ENCODE measurements around the gene IL4I1. TPM values are rescaled to one million over a fixed set of nuclear protein-coding genes. Genes with fewer than 3 reads are reported as not detected.

Gene IL4I1
- polyA plus RNA-seq, 3 donors, result 3.2 to 3.5 (median 3.2) TPM

GRCh38 chr19:49895566-49896297, 955 bp downstream of the IL4I1 start:
- DNase-seq (ENCODE audit: low read depth in 3 of 3, low spot score in 2 of 3), result no peak

GRCh38 chr19:49894879-49895565, 1.7 kb downstream of the IL4I1 start:
- no peak for DNase-seq (ENCODE audit: low read depth in 3 of 3, low spot score in 2 of 3)

- no peak for DNase-seq (ENCODE audit: low read depth in 3 of 3, low spot score in 2 of 3)
Observed at GRCh38 chr19:49894011-49894664, 2.5 kb downstream of the IL4I1 start.

- no peak for DNase-seq (ENCODE audit: low read depth in 3 of 3, low spot score in 2 of 3)
Observed at GRCh38 chr19:49892716-49893115, 4.0 kb downstream of the IL4I1 start.

GRCh38 chr19:49891393-49891792, 5.3 kb downstream of the IL4I1 start:
- no peak for DNase-seq (ENCODE audit: low read depth in 3 of 3, low spot score in 2 of 3)

GRCh38 chr19:49890349-49891311, 6.1 kb downstream of the IL4I1 start:
- no peak for DNase-seq (ENCODE audit: low read depth in 3 of 3, low spot score in 2 of 3)

GRCh38 chr19:49889687-49890348, 6.9 kb downstream of the IL4I1 start:
- peak in 1 of 3 donors; percentile 61 for DNase-seq (ENCODE audit: low read depth in 3 of 3, low spot score in 2 of 3)

GRCh38 chr19:49889038-49889686, 7.5 kb downstream of the IL4I1 start:
- DNase-seq (ENCODE audit: low read depth in 3 of 3, low spot score in 2 of 3), result no peak

- DNase-seq (ENCODE audit: low read depth in 3 of 3, low spot score in 2 of 3), result no peak
Observed at GRCh38 chr19:49888510-49888824, 8.2 kb downstream of the IL4I1 start.

GRCh38 chr19:49887665-49888509, 8.8 kb downstream of the IL4I1 start:
- no peak for DNase-seq (ENCODE audit: low read depth in 3 of 3, low spot score in 2 of 3)

- DNase-seq (ENCODE audit: low read depth in 3 of 3, low spot score in 2 of 3), result no peak
Observed at GRCh38 chr19:49887037-49887664, 9.5 kb downstream of the IL4I1 start.

- DNase-seq (ENCODE audit: low read depth in 3 of 3, low spot score in 2 of 3), result no peak
Observed at GRCh38 chr19:49884760-49885159, 11.9 kb downstream of the IL4I1 start.

- no peak for DNase-seq (ENCODE audit: low read depth in 3 of 3, low spot score in 2 of 3)
Observed at GRCh38 chr19:49884109-49884508, 12.6 kb downstream of the IL4I1 start.

- no peak for DNase-seq (ENCODE audit: low read depth in 3 of 3, low spot score in 2 of 3)
Observed at GRCh38 chr19:49883094-49883493, 13.6 kb downstream of the IL4I1 start.

- no peak for DNase-seq (ENCODE audit: low read depth in 3 of 3, low spot score in 2 of 3)
Observed at GRCh38 chr19:49882643-49883042, 14.0 kb downstream of the IL4I1 start.

- DNase-seq (ENCODE audit: low read depth in 3 of 3, low spot score in 2 of 3), result no peak
Observed at GRCh38 chr19:49881672-49882394, 14.9 kb downstream of the IL4I1 start.

- no peak for DNase-seq (ENCODE audit: low read depth in 3 of 3, low spot score in 2 of 3)
Observed at GRCh38 chr19:49881186-49881585, 15.5 kb downstream of the IL4I1 start.

All from right renal cortex interstitium (tissue), 3 donors.